NOMO-1 (cell line): ENCODE data around the gene EPB42.
A peak's percentile ranks its signal among the peaks of the same experiment; 100 is the strongest.
"Not testable (repeated sequence)": the region's sequence is repeated elsewhere in the genome, so short reads cannot be mapped to it uniquely, and the experiment has no call there.

Experiments used
- DNase-seq, 2 experiments: peaks; one replicate each; lab custom pipeline; 2025; ENCODE audit not compliant: unreplicated experiment in 2 of 2; lab: John Stamatoyannopoulos, UW

Gene EPB42

GRCh38 chr15:43242616-43243015 is 21.8 kb upstream of the EPB42 start:
- DNase-seq: no peak

- no peak for DNase-seq
Observed at GRCh38 chr15:43241100-43241499, 20.3 kb upstream of the EPB42 start.

- DNase-seq: peak; percentile 74 to 89
Observed at GRCh38 chr15:43239732-43240491, 19.1 kb upstream of the EPB42 start.

GRCh38 chr15:43238671-43239131 is 17.9 kb upstream of the EPB42 start:
- DNase-seq: peak; percentile 54 to 86

- DNase-seq: no peak
Observed at GRCh38 chr15:43237842-43238470, 17.1 kb upstream of the EPB42 start.

- no peak for DNase-seq
Observed at GRCh38 chr15:43235536-43235935, 14.7 kb upstream of the EPB42 start.

- no peak for DNase-seq
Observed at GRCh38 chr15:43232289-43232874, 11.6 kb upstream of the EPB42 start.

GRCh38 chr15:43230640-43231115 is 9.9 kb upstream of the EPB42 start:
- DNase-seq: no peak

- no peak for DNase-seq
Observed at GRCh38 chr15:43229977-43230376, 9.2 kb upstream of the EPB42 start.

GRCh38 chr15:43226436-43227305 is 5.9 kb upstream of the EPB42 start:
- no peak for DNase-seq

- DNase-seq: not testable (repeated sequence)
Observed at GRCh38 chr15:43225950-43226255, 5.1 kb upstream of the EPB42 start.

GRCh38 chr15:43225201-43225949 is 4.6 kb upstream of the EPB42 start:
- DNase-seq: peak; percentile 61 to 78

- DNase-seq: no peak
Observed at GRCh38 chr15:43221422-43221821, 604 bp upstream of the EPB42 start.

GRCh38 chr15:43219929-43220928 is 589 bp downstream of the EPB42 start:
- no peak for DNase-seq

GRCh38 chr15:43218908-43219706 is 1.7 kb downstream of the EPB42 start:
- peak in 1 of 2 experiments; percentile 13 for DNase-seq

GRCh38 chr15:43215961-43216360 is 4.9 kb downstream of the EPB42 start:
- no peak for DNase-seq

- no peak for DNase-seq
Observed at GRCh38 chr15:43214592-43215295, 6.1 kb downstream of the EPB42 start.

- DNase-seq: no peak
Observed at GRCh38 chr15:43214169-43214568, 6.6 kb downstream of the EPB42 start.
